SK-N-SH treated with all-trans-retinoic acid at 6 μM for 48 hours (cell line): Measurements from ENCODE around the gene SRRM3.

Source experiments
- ARNTL ChIP-seq: fragments of 450-650 bp; formaldehyde crosslinking; IDR thresholded peaks from 2 replicates; pipeline ENCODE4 v1.5.0; 2020; ENCODE audit warnings: low read depth, mild to moderate bottlenecking, moderate library complexity, borderline replicate concordance
- RARB ChIP-seq: fragments of 250-450 bp; sonication (Bioruptor Pico); IDR thresholded peaks from 2 replicates; pipeline ENCODE4 v1.8.0; 2021; ENCODE audit warnings: mild to moderate bottlenecking, moderate library complexity
- SNAI2 ChIP-seq: fragments of 250-450 bp; sonication (Bioruptor Pico); IDR thresholded peaks from 2 replicates; pipeline ENCODE4 v1.5.0; 2020; ENCODE audit warnings: mild to moderate bottlenecking, moderate library complexity
- TCF4 ChIP-seq: fragments of 250-450 bp; sonication (Bioruptor Pico); IDR thresholded peaks from 2 replicates; pipeline ENCODE4 v1.8.0; 2021; ENCODE audit warnings: mild to moderate bottlenecking, moderate library complexity, borderline replicate concordance
- TOX ChIP-seq: fragments of 250-450 bp; sonication (Bioruptor Pico); IDR thresholded peaks from 2 replicates; pipeline ENCODE4 v1.8.0; 2021; ENCODE audit warnings: mild to moderate bottlenecking, moderate library complexity, borderline replicate concordance
- ZFP3 ChIP-seq: fragments of 250-450 bp; sonication (Bioruptor Pico); IDR thresholded peaks from 2 replicates; pipeline ENCODE4 v1.5.0; 2020; ENCODE audit warnings: mild to moderate bottlenecking, moderate library complexity
- ZNF70 ChIP-seq: fragments of 450-650 bp; formaldehyde crosslinking; IDR thresholded peaks from 2 replicates; pipeline ENCODE4 v1.5.0; 2020; ENCODE audit warnings: mild to moderate bottlenecking, moderate library complexity
- TF ChIP-seq, protein P1 (sequence below): fragments of 250-450 bp; sonication (Bioruptor Pico); IDR thresholded peaks from 2 replicates; pipeline ENCODE4 v1.8.0; 2020; ENCODE audit warnings: mild to moderate bottlenecking, moderate library complexity, borderline replicate concordance

DNA sequence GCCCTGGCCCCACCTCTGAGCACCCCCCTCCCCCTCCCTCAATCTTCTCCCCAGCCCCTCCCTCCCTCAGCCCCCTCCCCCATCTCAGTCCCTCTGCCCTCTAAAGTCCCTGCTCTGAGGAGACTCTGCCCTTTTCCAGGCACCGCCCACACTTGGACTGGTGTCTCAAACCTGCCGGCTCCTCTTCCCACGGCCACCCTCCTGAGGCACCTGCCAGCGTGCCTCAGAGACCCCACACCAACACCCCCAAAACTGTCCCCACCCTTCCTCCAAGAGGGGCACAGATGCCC lies 66.1 kb downstream of the SRRM3 start:
- no peak for TF ChIP-seq ZFP3
- TF ChIP-seq, protein P1, sequence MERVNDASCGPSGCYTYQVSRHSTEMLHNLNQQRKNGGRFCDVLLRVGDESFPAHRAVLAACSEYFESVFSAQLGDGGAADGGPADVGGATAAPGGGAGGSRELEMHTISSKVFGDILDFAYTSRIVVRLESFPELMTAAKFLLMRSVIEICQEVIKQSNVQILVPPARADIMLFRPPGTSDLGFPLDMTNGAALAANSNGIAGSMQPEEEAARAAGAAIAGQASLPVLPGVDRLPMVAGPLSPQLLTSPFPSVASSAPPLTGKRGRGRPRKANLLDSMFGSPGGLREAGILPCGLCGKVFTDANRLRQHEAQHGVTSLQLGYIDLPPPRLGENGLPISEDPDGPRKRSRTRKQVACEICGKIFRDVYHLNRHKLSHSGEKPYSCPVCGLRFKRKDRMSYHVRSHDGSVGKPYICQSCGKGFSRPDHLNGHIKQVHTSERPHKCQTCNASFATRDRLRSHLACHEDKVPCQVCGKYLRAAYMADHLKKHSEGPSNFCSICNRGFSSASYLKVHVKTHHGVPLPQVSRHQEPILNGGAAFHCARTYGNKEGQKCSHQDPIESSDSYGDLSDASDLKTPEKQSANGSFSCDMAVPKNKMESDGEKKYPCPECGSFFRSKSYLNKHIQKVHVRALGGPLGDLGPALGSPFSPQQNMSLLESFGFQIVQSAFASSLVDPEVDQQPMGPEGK (CRISPR knock-in tag) = no peak
- TF ChIP-seq SNAI2 (CRISPR knock-in tag) = no peak
- TF ChIP-seq RARB (CRISPR knock-in tag) = no peak
- TF ChIP-seq ZNF70 (CRISPR knock-in tag) = no peak
- no peak for TF ChIP-seq ARNTL (CRISPR knock-in tag)
- TF ChIP-seq TOX (CRISPR knock-in tag) = no peak
- TF ChIP-seq TCF4 (CRISPR knock-in tag) = no peak
